Endometrium (tissue), 2 donors: ENCODE results near the gene SERPINH1.

Experiments used
- FAIRE-seq: peaks from 2 replicates; lab custom pipeline; 2012; peaks lifted over from hg19 to GRCh38; lab: Jason Lieb, UNC
- donor health status: control.
- donor health status: control.

Gene SERPINH1

DNA sequence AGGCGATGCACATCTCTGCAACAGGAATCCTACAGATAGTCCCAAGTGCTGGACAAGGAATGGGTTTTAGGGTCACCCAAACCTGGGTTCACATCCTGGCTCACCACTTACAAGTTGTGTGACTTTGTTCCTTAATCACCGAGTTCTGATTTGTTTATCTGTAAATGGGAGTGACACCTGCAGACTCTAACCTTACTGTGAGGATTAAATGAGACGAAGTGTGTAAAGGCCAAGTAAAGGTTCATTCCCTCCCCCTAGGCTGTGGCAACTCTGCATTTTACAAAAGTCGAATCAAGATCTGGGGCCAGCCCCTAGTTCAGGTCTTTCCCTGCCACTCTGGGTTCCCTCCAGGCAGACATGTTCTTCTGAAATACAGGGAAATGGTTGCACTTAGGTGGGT, 34.9 kb downstream of the SERPINH1 start:
- no peak for FAIRE-seq

DNA sequence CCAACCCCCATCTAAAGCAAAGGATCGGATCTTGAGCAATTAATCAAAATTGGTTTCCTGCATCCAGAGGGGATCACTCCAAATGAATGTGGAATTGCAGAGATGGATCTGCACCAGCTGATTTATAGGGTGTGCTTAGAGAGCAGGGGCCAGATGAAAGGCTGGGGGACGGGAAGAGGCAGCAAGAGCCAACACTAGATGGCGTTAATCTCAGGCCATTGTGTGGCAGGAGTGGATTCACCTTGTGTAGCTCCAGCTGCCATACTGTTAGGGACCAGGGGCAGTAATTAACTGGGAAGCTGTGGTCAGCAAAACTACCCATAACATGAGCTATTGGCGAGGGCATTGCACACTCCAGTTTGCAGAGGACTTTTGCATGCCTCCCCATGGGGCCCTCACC, 35.6 kb downstream of the SERPINH1 start:
- FAIRE-seq: no peak

- no peak for FAIRE-seq
Observed at GRCh38 chr11:75598264-75598663, 36.2 kb downstream of the SERPINH1 start.

DNA sequence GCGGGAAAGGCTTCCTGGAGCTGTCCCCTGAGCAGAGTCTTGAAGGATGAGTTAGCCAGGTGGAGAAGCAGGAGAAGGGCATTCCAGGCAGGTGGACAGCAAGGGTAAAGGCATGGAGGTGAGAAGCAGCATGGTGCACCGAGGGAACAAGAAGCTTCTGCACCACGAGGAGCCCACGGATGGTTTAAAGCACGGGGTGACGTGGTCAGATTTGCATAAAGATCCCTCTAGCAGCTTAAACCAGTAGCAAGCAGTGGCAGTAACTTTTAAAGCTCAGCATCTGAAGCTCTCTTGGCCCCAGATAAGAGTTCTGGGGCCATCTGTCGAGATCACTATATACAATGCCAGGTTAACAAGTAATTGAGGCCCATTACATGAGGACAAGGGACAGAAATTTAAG, 36.8 kb downstream of the SERPINH1 start:
- FAIRE-seq: no peak

- FAIRE-seq: no peak
Observed at GRCh38 chr11:75600356-75600755, 38.3 kb downstream of the SERPINH1 start.

GRCh38 chr11:75601494-75601893, 39.4 kb downstream of the SERPINH1 start:
- no peak for FAIRE-seq

DNA sequence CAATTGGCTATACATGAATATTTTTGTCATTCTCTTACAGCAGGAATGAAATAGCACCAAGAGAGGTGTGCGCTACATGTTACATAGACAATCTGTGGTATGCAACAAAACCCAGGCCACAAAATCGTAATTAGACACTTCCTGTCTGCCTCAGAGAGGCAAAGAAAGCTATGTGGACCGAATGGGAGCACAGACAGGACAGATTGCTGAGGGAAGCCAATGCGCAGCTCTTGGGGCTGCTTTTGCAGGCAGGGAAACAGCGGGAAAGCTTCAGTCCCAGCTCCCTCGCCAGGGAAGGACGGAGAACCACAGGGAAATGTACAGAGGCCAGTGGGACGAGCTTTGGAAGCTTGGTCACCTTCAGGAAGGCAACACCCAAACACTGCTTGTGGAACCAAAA, 40.9 kb downstream of the SERPINH1 start:
- FAIRE-seq: no peak

- no peak for FAIRE-seq
Observed at GRCh38 chr11:75603791-75604736, 42.0 kb downstream of the SERPINH1 start.

DNA sequence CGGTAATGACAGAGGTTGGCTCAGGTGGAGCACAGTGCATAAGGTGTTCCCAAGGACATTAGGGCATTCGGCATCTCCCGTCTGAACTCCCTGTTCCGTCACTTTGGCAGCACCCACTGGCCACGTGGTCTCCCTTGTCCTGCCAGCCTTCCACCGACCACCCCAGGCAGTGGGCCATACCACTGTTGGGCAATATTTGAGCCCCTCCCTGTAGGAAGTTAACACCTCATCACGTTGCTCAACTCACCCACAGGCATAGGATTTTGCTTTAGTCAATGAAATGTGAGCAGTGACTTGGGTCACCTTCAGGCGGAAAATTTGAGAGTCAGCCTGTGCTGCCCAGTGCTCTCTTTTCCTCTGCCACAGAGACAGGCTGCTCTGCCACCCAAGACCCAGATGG, 44.0 kb downstream of the SERPINH1 start:
- no peak for FAIRE-seq

- FAIRE-seq: no peak
Observed at GRCh38 chr11:75611823-75612222, 49.8 kb downstream of the SERPINH1 start.

- FAIRE-seq: no peak
Observed at GRCh38 chr11:75615751-75616150, 53.7 kb downstream of the SERPINH1 start.

DNA sequence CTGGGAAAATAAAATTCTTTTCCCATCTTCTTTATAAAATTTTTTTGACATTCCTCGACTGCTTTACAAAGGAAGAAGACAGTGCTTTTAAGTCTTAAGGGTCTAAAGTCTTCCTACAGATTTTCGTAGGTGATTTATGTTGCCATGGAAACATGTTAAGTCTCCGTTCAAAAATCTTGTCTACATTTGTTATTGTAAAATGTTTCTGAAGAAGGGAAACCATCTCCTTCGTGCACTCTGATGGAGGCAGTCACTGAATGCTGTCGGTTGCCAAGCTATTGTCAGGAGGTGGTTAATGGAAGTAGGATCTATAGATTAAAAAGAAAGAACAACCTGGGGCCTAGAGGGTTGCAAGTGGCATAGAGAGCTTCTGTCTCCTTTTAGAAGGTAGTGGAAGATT, 54.2 kb downstream of the SERPINH1 start:
- FAIRE-seq: no peak
